ENCODE data around the gene ZNF654. TPM values are rescaled to one million over a fixed set of nuclear protein-coding genes. Genes with fewer than 3 reads are reported as not detected.

ZNF654 gene
- total and polyA plus RNA-seq, 2 of the 13 experiments (the other 11 are each of a cell fraction or from before 2014, with no cell fraction given), result 1.8 to 4.1 TPM

DNA sequence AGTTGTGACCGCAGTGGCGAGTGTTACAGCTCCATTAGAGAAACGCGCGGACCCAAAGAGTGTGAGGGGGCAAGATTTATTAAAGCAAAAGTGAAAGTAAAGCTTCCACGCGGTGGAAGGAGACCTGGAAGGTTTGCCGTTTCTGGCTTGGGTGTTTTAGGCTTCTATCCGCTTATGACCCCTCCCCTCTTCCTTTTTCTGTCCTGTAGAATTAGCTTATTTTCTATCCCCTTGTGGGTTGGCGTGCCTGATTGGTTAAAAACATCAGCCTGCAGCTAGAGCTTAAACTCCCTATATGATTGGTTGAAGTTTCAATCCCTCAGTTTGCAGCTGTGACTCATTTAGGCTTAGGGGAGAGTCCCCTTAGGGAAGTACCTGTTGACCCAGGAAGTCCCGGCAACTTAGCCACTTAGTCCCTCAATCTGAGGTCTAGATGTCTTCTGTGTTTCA lies 130.3 kb downstream of the ZNF654 start (continued):
- TF ChIP-seq, protein P1, sequence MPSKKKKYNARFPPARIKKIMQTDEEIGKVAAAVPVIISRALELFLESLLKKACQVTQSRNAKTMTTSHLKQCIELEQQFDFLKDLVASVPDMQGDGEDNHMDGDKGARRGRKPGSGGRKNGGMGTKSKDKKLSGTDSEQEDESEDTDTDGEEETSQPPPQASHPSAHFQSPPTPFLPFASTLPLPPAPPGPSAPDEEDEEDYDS (CRISPR knock-in tag; IDR thresholded peaks at IDR 0.05), result peak; percentile 65
- TF ChIP-seq, protein P2, sequence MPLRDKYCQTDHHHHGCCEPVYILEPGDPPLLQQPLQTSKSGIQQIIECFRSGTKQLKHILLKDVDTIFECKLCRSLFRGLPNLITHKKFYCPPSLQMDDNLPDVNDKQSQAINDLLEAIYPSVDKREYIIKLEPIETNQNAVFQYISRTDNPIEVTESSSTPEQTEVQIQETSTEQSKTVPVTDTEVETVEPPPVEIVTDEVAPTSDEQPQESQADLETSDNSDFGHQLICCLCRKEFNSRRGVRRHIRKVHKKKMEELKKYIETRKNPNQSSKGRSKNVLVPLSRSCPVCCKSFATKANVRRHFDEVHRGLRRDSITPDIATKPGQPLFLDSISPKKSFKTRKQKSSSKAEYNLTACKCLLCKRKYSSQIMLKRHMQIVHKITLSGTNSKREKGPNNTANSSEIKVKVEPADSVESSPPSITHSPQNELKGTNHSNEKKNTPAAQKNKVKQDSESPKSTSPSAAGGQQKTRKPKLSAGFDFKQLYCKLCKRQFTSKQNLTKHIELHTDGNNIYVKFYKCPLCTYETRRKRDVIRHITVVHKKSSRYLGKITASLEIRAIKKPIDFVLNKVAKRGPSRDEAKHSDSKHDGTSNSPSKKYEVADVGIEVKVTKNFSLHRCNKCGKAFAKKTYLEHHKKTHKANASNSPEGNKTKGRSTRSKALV (CRISPR knock-in tag; IDR thresholded peaks at IDR 0.05), result no peak
- TF ChIP-seq FOXP1 (IDR thresholded peaks at IDR 0.05) (no peak), FOXP1 (CRISPR knock-in tag; IDR thresholded peaks at IDR 0.05) (no peak), SETDB1 (CRISPR knock-in tag; IDR thresholded peaks at IDR 0.05; ENCODE audit: borderline replicate concordance) (no peak), EZH2 (conservative IDR thresholded peaks at IDR 0.05; ENCODE audit: low read depth, low read length) (no peak), JARID2 (CRISPR knock-in tag; IDR thresholded peaks at IDR 0.05; ENCODE audit: insufficient replicate concordance) (no peak), ZNF138 (CRISPR knock-in tag; IDR thresholded peaks at IDR 0.05; ENCODE audit: low read depth) (no peak), ZNF30 (CRISPR knock-in tag; IDR thresholded peaks at IDR 0.05) (no peak), GABPA (IDR thresholded peaks at IDR 0.05; ENCODE audit: low read depth, low read length) (no peak), GABPA (CRISPR knock-in tag; IDR thresholded peaks at IDR 0.05; ENCODE audit: low read depth) (peak; percentile 59; the same call in 1 of the 2 replicates), MLLT10 (CRISPR knock-in tag; IDR thresholded peaks at IDR 0.05) (no peak), CREB1 (IDR thresholded peaks at IDR 0.05) (no peak), CREB1 (CRISPR knock-in tag; IDR thresholded peaks at IDR 0.05) (peak; percentile 56; the same call in 1 of the 2 replicates), SKI (IDR thresholded peaks at IDR 0.05; ENCODE audit: partially characterized antibody) (no peak)
- TF ChIP-seq, protein P3, sequence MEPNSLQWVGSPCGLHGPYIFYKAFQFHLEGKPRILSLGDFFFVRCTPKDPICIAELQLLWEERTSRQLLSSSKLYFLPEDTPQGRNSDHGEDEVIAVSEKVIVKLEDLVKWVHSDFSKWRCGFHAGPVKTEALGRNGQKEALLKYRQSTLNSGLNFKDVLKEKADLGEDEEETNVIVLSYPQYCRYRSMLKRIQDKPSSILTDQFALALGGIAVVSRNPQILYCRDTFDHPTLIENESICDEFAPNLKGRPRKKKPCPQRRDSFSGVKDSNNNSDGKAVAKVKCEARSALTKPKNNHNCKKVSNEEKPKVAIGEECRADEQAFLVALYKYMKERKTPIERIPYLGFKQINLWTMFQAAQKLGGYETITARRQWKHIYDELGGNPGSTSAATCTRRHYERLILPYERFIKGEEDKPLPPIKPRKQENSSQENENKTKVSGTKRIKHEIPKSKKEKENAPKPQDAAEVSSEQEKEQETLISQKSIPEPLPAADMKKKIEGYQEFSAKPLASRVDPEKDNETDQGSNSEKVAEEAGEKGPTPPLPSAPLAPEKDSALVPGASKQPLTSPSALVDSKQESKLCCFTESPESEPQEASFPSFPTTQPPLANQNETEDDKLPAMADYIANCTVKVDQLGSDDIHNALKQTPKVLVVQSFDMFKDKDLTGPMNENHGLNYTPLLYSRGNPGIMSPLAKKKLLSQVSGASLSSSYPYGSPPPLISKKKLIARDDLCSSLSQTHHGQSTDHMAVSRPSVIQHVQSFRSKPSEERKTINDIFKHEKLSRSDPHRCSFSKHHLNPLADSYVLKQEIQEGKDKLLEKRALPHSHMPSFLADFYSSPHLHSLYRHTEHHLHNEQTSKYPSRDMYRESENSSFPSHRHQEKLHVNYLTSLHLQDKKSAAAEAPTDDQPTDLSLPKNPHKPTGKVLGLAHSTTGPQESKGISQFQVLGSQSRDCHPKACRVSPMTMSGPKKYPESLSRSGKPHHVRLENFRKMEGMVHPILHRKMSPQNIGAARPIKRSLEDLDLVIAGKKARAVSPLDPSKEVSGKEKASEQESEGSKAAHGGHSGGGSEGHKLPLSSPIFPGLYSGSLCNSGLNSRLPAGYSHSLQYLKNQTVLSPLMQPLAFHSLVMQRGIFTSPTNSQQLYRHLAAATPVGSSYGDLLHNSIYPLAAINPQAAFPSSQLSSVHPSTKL (CRISPR knock-in tag; IDR thresholded peaks at IDR 0.05), result no peak
- TF ChIP-seq, protein P4, sequence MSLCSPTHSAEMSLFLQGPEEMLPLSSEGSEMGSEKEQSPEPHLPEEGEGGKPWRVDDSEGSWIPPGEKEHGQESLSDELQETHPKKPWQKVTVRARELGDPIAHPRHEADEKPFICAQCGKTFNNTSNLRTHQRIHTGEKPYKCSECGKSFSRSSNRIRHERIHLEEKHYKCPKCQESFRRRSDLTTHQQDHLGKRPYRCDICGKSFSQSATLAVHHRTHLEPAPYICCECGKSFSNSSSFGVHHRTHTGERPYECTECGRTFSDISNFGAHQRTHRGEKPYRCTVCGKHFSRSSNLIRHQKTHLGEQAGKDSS (CRISPR knock-in tag; IDR thresholded peaks at IDR 0.05; ENCODE audit: borderline replicate concordance, low read depth), result no peak
- TF ChIP-seq, protein P5, sequence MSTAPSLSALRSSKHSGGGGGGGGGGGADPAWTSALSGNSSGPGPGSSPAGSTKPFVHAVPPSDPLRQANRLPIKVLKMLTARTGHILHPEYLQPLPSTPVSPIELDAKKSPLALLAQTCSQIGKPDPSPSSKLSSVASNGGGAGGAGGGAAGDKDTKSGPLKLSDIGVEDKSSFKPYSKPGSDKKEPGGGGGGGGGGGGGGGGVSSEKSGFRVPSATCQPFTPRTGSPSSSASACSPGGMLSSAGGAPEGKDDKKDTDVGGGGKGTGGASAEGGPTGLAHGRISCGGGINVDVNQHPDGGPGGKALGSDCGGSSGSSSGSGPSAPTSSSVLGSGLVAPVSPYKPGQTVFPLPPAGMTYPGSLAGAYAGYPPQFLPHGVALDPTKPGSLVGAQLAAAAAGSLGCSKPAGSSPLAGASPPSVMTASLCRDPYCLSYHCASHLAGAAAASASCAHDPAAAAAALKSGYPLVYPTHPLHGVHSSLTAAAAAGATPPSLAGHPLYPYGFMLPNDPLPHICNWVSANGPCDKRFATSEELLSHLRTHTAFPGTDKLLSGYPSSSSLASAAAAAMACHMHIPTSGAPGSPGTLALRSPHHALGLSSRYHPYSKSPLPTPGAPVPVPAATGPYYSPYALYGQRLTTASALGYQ (CRISPR knock-in tag; IDR thresholded peaks at IDR 0.05), result 0 out of 2 replicates have a peak, but pooled peaks have one; percentile 13

Measured in HepG2 (cell line).